Rectal smooth muscle tissue (tissue), 1 donor: ENCODE data around the gene TSPAN4.

ENCODE experiments used
- H3K27ac ChIP-seq: one replicate; pipeline ENCODE4 v1.7.0; 2013; ENCODE audit warnings: low read depth, low read length, inconsistent platforms
- H3K27me3 ChIP-seq: one replicate; pipeline ENCODE4 v1.7.0; 2013; ENCODE audit warnings: low read length; ENCODE audit not compliant: control insufficient read depth, insufficient read depth
- H3K36me3 ChIP-seq: one replicate; pipeline ENCODE4 v1.7.0; 2013; ENCODE audit warnings: low read length; ENCODE audit not compliant: control insufficient read depth, insufficient read depth
- H3K4me1 ChIP-seq: one replicate; pipeline ENCODE4 v1.7.0; 2013; ENCODE audit warnings: low read length; ENCODE audit not compliant: control insufficient read depth, insufficient read depth
- H3K4me3 ChIP-seq: one replicate; pipeline ENCODE4 v1.7.0; 2013; ENCODE audit warnings: low read length
- H3K9ac ChIP-seq: one replicate; pipeline ENCODE4 v1.7.0; 2013; ENCODE audit warnings: low read length

TSPAN4 gene

DNA sequence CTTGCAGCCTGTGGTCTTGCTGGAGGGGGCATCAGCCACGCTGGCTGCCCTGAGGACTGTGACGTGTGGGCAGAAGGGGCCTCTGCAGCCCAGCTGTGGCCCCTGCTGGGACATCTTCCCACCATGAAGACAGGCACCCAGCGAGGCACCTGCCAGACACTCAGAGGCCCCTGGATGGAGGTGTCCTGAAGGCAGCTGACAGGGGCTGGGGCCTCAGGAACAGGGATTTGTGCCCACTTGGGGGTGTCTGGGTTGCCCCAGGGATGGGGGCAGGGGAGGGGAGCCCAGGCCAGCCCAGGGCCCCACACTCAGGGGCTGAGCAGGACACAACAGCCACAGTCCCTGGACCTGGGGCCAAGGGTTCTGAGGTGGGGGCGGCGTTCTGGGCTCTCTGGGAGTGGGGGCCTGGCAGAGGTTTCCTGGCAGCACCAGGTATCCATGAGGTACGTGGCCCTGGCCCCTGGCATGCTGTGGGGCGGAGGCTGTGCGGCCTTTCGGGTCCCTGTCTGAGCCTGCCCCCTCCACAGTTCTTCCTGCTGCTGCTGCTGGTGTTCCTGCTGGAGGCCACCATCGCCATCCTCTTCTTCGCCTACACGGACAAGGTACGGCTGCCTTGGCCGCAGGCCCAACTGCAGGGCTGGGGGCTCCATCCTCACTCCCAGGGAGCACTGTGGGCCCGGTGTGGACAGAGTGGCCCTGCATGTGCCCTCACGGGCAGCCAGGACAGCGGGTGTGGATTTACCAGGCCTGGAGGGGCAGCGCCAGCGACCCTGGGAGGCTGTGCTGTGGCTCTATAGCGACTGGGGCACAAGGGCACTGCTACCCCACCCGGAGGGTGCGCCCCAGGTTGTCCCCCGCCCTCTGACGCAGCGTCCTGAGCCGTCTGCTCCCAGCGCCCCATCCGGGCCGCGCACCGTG lies 21.5 kb downstream of the TSPAN4 start:
- Histone ChIP-seq H3K36me3 (peaks cover 3% of the 10 kb centered on the region), H3K27ac (no peak overlapping the region), H3K9ac (no peak overlapping the region), H3K4me1 (peaks cover 4% of the 10 kb centered on the region), H3K4me3 (no peak overlapping the region), H3K27me3 (peaks cover 4% of the 10 kb centered on the region)

DNA sequence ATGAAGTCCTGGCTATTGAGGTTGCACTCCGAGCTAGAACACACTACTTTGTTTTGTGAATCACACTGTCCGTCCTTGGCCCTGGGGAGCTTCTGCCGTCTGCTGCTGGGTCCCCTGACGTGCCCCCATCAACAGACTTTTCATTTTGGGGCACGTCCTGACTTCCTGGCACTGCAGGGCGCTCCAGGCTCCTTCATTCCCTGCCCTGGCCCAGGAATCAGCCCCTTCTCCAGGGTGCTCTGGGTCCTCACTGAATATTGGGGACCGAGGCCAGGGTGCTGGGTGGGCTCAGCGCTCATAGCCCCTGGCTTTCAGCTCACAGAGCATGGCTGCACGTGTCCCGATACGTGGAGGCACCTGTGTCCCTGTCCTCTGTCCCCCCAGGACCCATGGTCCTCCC lies 22.2 kb downstream of the TSPAN4 start:
- peaks cover 4% of the 10 kb centered on the region for H3K4me1 ChIP-seq
- peaks cover 4% of the 10 kb centered on the region for H3K27me3 ChIP-seq
- H3K36me3 ChIP-seq = peaks cover 3% of the 10 kb centered on the region
- H3K27ac ChIP-seq = no peak overlapping the region
- no peak overlapping the region for H3K4me3 ChIP-seq
- no peak overlapping the region for H3K9ac ChIP-seq

DNA sequence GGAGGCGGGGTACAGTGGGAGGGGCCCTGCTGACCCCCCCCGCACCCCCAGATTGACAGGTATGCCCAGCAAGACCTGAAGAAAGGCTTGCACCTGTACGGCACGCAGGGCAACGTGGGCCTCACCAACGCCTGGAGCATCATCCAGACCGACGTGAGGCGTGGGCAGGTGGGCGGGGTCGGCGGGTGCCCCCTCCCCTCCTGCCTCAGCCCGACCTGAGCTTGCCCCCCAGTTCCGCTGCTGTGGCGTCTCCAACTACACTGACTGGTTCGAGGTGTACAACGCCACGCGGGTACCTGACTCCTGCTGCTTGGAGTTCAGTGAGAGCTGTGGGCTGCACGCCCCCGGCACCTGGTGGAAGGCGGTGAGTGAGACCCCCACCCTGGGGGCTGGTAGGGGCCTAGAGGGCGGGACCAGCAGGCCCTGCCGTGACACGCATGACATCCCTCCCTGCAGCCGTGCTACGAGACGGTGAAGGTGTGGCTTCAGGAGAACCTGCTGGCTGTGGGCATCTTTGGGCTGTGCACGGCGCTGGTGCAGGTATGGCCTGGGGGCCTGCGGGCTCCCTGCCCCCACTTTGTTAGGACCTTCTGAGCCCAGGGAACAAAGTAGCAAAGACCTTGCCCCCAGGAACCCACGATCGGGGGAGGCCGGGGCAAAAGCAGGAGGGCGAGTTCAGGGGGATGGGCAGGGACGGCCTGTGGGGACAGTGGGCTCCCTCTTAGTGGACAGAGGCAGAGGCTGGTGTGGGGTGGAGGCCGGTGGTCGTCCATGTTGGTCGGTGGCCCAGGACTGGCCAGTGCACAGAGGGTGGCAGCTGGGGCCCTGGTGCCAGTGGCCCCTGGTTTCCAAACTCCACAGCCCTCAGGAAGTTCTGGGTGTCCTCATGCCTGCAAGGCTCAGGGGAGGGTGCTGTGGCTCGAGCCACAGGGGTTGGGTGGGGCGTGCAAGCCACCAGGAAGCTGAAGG lies 23.1 kb downstream of the TSPAN4 start:
- H3K9ac ChIP-seq = no peak overlapping the region
- peaks cover 4% of the 10 kb centered on the region for H3K27me3 ChIP-seq
- no peaks in the 10 kb centered on the region for H3K4me1 ChIP-seq
- H3K4me3 ChIP-seq = no peak overlapping the region
- no peak overlapping the region for H3K27ac ChIP-seq
- H3K36me3 ChIP-seq = peaks cover 3% of the 10 kb centered on the region

DNA sequence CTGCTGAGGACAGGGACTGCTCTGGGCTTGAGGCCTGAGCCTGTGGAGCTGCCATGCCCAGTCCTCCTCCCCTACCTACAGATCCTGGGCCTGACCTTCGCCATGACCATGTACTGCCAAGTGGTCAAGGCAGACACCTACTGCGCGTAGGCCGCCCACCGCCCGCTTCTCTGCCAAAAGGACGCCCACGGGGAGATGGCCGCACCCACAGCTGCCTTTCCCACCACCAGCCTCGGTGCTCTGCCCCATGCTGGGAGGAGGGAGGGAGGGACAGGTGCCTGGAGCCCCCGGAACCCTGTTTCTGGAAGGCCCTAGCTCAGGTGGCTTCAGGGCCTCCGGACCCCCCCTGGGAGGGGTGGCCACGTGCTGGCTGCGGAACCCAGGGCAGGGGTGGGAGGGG lies 23.8 kb downstream of the TSPAN4 start:
- H3K4me3 ChIP-seq = no peak overlapping the region
- no peak overlapping the region for H3K9ac ChIP-seq
- H3K27me3 ChIP-seq = peaks cover 4% of the 10 kb centered on the region
- no peaks in the 10 kb centered on the region for H3K4me1 ChIP-seq
- no peak overlapping the region for H3K27ac ChIP-seq
- peaks cover 3% of the 10 kb centered on the region for H3K36me3 ChIP-seq

DNA sequence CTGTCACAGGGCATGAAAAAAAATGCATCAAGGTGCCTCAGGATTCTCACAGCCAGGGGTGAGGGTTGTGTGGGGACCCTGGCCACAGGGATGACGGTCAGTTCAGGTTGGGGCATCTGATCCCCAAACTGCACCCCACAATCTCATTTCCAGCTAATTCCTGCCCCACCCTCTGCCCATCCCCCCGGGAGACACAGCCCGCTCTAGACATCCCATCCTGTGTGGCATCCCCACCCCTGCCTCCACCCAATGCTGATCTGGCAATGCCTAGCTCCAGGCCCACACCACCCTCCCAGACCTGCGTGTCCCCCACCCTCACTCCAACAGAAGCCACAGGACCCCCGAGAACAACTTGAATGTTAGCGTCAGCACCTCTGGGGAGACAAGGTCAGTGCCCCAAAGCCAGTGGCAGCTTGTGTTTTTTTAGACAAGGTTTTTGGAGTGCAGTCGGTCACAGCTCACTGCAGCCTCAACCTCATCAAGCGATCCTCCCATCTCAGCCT lies 25.3 kb downstream of the TSPAN4 start:
- H3K4me1 ChIP-seq = no peaks in the 10 kb centered on the region
- no peak overlapping the region for H3K27ac ChIP-seq
- no peak overlapping the region for H3K4me3 ChIP-seq
- H3K9ac ChIP-seq = no peak overlapping the region
- H3K36me3 ChIP-seq = peaks cover 3% of the 10 kb centered on the region
- H3K27me3 ChIP-seq = no peaks in the 10 kb centered on the region

DNA sequence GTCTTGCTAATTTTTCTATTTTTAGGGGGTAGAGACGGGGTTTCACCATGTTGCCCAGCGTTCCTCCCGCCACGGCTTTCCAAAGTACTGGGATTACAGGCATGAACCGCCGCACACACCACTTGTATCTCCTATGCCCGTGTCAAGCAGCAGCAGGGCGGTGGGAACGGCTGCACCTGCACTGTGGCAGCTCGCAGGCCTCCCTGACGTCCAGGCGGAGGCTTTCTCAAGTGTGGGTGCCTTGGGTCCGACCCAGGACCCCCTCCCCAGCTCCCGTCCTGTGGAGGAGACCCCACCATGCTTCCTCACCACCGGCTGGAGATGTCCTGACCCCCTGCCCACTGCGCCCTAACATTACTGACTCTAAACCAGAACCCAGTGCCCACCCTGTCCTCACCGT lies 25.7 kb downstream of the TSPAN4 start:
- H3K36me3 ChIP-seq = peaks cover 3% of the 10 kb centered on the region

DNA sequence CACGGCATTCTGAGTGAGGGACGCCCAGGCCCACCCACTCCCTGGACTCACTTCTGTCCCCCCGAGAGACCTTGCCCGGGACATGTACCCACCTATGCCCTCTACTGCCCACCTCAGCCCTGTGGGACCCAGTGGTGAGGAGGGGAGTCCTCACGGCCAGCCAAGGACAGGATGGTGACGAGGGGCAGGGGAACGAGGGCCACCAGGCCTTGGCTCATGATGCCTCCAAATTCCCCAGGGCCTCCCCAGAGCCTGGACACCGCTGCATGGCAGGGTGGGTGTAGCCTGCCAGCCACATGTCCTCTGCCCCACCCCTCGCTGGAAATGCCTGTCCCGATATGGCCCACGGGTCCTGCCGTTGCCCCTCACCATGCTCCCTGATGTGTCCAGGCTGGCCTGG lies 26.1 kb downstream of the TSPAN4 start:
- no peak overlapping the region for H3K4me3 ChIP-seq
- no peak overlapping the region for H3K27ac ChIP-seq
- H3K27me3 ChIP-seq = no peaks in the 10 kb centered on the region
- peaks cover 3% of the 10 kb centered on the region for H3K36me3 ChIP-seq
- no peaks in the 10 kb centered on the region for H3K4me1 ChIP-seq
- H3K9ac ChIP-seq = no peak overlapping the region

More for the DNA sequence above, 25.7 kb downstream of the TSPAN4 start:
- no peaks in the 10 kb centered on the region for H3K4me1 ChIP-seq
- H3K4me3 ChIP-seq = no peak overlapping the region
- H3K9ac ChIP-seq = no peak overlapping the region
- no peak overlapping the region for H3K27ac ChIP-seq
- H3K27me3 ChIP-seq = no peaks in the 10 kb centered on the region

DNA sequence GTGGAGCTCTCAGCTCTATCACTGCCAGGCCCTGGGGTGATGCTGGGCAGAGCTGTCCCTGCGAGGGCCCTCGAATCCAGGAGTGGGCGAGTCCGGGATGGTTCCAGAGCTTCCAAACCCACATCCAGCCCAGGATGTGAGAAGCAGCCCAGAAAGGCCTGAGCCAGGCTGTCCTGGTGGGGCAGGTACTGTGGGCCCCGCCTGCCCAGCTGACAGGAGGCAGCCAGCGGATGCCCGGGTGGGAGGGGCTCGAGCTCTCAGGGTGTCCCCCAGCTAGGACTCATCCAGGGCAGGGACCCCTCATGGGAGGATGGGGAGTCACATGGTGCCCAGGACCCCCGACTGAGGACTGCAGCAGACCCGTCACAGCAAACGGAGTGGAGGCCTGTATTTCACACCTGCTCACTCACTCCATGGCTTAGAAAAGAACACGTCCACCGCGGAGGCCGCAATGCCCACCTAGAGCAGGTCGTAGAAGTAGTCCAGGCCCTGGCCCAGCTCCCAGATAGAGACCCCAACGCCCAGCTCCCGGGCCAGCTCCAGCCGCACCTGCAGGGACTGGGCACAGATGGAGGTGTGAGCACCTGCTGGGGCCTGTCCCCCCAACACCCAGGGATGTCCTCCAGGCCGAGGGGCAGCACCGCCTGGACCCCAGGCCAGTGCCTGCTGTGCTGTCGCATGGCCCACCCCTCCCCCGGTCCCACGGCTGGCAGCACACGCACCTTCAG lies 26.9 kb downstream of the TSPAN4 start:
- Histone ChIP-seq H3K4me3 (no peak overlapping the region), H3K27me3 (no peaks in the 10 kb centered on the region), H3K9ac (no peak overlapping the region), H3K27ac (no peak overlapping the region), H3K36me3 (peaks cover 3% of the 10 kb centered on the region), H3K4me1 (no peaks in the 10 kb centered on the region)

DNA sequence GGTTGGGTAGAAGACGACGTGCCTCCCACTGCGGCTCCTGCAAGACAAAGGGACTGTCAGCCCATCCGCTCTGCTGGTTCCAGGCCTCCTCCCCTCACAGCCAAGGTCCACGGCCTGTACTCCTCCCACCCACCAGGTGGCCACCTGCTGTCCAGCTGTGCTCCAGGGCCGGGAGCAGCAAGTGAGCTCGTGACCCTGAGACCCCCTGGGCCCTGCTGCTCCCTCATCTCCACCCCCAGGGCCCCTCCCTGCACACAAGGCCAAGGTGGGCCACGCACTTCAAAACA lies 27.4 kb downstream of the TSPAN4 start:
- Histone ChIP-seq H3K27ac (no peak overlapping the region), H3K4me3 (no peak overlapping the region), H3K4me1 (no peaks in the 10 kb centered on the region), H3K27me3 (no peaks in the 10 kb centered on the region), H3K9ac (no peak overlapping the region), H3K36me3 (peaks cover 5% of the 10 kb centered on the region)

DNA sequence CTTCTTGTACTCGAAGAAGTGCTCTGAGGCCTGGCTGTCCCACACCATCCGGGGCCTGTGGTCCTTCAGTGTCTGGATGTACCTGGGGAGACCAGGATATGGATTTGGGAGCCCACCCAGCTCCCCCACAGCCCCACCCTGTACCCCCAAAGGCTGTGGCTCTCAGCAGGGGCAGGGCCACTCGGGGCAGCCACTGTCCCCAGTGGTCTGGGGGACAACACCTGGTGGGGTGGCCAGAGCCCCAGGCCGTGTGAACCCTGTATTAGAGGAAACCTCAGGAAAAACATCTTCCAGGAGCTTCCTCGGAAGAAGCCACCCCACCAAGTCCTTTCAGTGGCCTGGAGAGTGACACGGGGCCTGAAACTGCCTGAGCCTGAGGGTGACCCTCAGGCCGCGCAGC lies 27.8 kb downstream of the TSPAN4 start:
- no peak overlapping the region for H3K9ac ChIP-seq
- H3K4me1 ChIP-seq = no peaks in the 10 kb centered on the region
- no peak overlapping the region for H3K4me3 ChIP-seq
- peaks cover 4% of the 10 kb centered on the region for H3K36me3 ChIP-seq
- no peaks in the 10 kb centered on the region for H3K27me3 ChIP-seq
- H3K27ac ChIP-seq = no peak overlapping the region

DNA sequence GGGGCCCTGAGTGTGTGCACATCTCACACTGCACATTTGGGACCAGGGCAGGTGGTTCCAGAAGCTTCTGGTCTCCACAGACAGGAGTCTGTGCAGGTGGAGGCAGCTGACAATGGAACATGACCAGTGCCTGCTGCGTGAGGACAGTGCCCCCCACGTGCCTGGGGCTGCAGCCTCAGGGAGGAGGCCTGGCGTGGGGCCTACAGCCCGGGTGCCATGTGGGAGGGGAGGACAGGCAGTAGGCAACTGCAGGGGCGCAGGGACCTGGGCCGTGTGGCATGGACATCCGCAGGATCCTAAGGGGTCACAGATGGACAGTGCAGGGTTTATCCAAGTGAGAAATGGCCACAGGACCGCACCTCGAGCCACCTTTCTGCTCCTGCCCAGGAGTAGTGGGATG lies 28.8 kb downstream of the TSPAN4 start:
- H3K36me3 ChIP-seq = peaks cover 2% of the 10 kb centered on the region
- no peak overlapping the region for H3K4me3 ChIP-seq
- H3K9ac ChIP-seq = no peak overlapping the region
- no peaks in the 10 kb centered on the region for H3K27me3 ChIP-seq
- H3K27ac ChIP-seq = no peak overlapping the region
- H3K4me1 ChIP-seq = no peaks in the 10 kb centered on the region

DNA sequence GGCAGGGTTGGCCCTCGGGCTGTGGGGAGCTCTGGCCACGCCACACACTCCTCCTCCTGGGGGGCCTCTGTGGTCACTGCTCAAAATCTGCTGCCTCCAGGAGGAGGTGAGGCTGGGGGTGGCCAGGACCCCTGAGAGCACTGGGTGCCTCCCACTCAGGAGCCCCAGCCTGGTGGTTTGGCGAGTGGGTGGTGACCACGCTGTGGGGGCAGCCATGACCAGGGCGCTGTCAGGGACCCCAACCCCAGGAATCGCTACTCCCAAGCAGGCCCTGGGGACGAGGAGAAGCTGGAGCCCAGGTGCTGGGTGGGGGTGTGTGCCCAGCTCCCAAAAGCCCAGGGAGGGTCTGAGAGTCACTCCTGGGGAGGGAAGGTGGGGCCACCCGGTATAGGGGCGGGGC lies 30.1 kb downstream of the TSPAN4 start:
- H3K9ac ChIP-seq = no peak overlapping the region
- H3K36me3 ChIP-seq = peaks cover 2% of the 10 kb centered on the region
- no peak overlapping the region for H3K4me3 ChIP-seq
- H3K4me1 ChIP-seq = no peaks in the 10 kb centered on the region
- no peak overlapping the region for H3K27ac ChIP-seq
- H3K27me3 ChIP-seq = no peaks in the 10 kb centered on the region
